Astrocyte of the spinal cord (primary cell): ENCODE data around the gene IL17RD.

Source experiments
- DNase-seq: peaks from one replicate; pipeline ENCODE4 v3.0.0; 2011; ENCODE audit warnings: low read depth, low spot score
- H3K4me3 ChIP-seq: 2 replicates; pipeline ENCODE4 v1.5.1; 2011; ENCODE audit warnings: low read depth, mild to moderate bottlenecking, low read length, moderate library complexity
- in situ Hi-C: cut with HindIII; loops from 2 replicates; pipeline ENCODE4 v1.10.0; 2017; ENCODE audit warnings: low sequenced_read_pairs
- TF ChIP-seq, protein P1 (sequence below): IDR thresholded peaks from 2 replicates; pipeline ENCODE4 v1.5.1; 2012; ENCODE audit warnings: low read depth, mild to moderate bottlenecking, low read length, inconsistent platforms

Gene IL17RD

DNA sequence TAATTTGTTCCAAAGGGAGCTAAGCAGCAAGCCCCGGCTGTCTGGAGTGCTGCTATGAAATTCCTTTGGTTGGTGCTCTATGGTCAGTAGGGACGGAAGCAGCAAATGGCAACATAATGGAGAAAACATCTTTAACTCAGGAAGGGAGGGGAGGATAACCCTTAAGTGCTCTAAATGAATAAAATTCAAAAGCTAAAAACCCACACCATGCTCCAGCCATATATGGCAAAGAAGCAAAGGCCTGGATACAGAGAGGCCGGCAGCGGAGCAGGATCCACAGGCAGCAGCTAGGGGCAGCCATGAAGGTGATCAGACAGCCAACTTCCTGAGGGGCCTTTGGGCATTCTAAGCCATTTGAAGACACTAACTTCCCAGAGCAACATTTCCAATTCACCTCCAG lies 38.9 kb downstream of the IL17RD start:
- TF ChIP-seq, protein P1, sequence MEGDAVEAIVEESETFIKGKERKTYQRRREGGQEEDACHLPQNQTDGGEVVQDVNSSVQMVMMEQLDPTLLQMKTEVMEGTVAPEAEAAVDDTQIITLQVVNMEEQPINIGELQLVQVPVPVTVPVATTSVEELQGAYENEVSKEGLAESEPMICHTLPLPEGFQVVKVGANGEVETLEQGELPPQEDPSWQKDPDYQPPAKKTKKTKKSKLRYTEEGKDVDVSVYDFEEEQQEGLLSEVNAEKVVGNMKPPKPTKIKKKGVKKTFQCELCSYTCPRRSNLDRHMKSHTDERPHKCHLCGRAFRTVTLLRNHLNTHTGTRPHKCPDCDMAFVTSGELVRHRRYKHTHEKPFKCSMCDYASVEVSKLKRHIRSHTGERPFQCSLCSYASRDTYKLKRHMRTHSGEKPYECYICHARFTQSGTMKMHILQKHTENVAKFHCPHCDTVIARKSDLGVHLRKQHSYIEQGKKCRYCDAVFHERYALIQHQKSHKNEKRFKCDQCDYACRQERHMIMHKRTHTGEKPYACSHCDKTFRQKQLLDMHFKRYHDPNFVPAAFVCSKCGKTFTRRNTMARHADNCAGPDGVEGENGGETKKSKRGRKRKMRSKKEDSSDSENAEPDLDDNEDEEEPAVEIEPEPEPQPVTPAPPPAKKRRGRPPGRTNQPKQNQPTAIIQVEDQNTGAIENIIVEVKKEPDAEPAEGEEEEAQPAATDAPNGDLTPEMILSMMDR = no peak
- in situ Hi-C loops = no loop called here
- DNase-seq = no peak
- no peak overlapping the region for H3K4me3 ChIP-seq

DNA sequence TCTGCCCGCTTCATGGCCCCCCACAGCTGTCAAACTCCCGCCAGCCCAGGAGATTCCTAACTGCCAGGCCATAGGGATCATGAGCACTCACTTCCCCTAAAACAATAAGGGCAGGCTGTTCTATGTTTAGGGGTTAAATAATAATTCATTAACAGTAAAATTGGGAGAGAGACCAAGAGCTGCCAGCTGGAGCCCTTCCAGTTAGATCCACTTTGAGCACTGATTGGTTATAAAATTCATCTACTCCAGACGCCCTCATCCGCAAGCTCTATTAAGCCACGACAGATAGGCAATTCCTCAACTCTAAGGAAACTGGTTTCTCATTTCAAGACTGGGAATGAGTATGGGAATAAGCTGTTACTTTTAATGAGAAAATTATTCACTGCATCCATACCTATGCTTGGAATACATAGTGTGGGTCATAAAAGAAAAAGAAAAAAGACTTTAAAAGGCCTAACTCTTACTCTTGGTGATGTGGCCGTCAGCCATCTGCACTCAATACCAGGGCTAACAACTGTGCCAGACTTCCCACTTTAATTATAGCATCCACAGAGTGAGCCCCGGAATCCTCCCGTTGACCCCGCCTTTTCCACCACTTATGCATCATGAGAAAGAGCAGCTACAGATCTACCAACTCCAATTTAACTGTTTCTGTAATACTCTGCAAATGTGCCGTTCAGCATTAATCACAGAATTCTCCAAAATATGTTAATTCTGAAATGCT lies 44.5 kb downstream of the IL17RD start:
- H3K4me3 ChIP-seq = no peak overlapping the region
- TF ChIP-seq, protein P1 = no peak
- no peak for DNase-seq
- in situ Hi-C loops = no loop called here

DNA sequence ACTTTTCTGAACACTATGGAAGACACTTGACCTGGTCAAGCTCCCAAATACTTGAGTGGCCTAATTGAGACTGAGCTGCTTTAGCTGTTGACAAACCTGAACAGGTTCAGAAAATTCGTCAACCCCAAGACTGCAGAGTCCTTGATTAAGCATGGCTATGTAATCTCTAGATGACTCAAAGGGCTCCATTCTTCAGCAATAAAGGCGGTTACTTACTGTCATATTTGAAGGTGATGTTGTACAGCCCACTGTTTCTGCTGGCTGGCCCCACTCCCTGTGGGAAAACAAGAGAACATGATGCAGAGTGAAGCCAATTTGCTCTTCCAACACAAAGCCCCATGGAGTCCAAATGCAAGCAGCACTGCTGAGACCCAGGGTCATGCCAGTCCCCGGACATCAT lies 45.1 kb downstream of the IL17RD start:
- in situ Hi-C loops = no loop called here
- H3K4me3 ChIP-seq = no peak overlapping the region
- DNase-seq = no peak
- TF ChIP-seq, protein P1 = no peak

DNA sequence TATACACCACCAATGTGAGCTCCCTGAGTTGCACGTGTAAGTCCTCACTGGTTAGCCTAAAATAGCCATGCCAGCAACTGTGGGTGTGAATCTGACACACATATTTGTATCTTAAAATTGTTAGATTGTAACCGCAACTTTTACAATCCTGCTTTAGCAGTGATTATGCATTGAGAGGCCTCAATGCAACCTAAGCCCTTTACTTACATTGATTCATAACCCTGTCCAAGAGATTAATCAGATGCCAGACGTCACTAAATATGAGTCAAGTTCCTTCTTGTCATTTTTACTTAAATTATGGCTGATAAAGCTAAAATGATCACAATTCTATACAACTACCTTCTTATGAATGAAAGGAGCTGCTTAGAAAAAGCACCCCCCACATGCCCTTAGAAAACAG lies 46.9 kb downstream of the IL17RD start:
- DNase-seq = no peak
- H3K4me3 ChIP-seq = no peak overlapping the region
- in situ Hi-C loops = no loop called here
- TF ChIP-seq, protein P1 = no peak

DNA sequence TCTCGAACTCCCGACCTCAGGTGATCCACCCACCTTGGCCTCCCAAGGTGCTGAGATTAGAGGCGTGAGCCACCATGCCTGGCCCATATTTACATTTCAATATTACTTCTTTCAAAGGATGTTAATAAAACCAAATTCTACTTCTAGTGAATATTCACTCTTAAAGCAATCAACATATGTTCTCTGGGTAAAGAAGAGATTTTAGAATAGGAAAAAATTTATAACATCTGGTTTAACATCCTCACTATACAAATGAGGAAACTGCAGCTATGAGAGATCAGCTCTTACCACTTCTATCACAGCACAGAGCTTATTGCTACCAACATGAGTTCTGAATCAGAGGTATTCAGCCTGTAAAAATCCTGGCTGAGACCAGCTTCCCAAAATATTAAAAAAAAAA lies 48.7 kb downstream of the IL17RD start:
- in situ Hi-C loops = no loop called here
- TF ChIP-seq, protein P1 = no peak
- no peak overlapping the region for H3K4me3 ChIP-seq
- no peak for DNase-seq

DNA sequence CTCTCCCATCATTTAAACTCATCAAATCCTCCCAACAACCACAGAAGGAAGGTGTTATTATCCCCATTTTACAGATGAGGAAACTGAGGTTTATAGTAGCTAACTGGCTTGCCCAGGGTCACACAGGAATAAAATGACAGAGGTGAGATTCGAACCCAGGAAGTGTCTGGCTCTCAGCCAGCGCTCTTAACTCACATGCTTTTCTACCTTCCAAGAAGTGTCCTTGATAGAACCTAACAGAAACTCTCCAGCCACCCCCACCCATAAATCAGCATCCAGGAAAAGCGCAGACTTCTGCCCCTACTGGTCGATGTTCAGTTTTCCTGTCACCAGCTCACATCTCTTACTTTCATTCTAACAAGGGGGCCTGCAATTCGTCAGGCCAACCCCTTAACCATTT lies 52.9 kb downstream of the IL17RD start:
- DNase-seq = no peak
- in situ Hi-C loops = no loop called here
- TF ChIP-seq, protein P1 = peak; percentile 39
- no peak overlapping the region for H3K4me3 ChIP-seq
